NOMO-1 treated with dmso at 0.1 percent for 144 hours (cell line): ENCODE results near the gene LRFN2.

Experiments used
- DNase-seq: peaks from one replicate; lab custom pipeline; 2025; ENCODE audit not compliant: unreplicated experiment; lab: John Stamatoyannopoulos, UW

LRFN2 gene

GRCh38 chr6:40408786-40409542, 178.2 kb downstream of the LRFN2 start:
- DNase-seq: no peak

GRCh38 chr6:40407239-40407638, 179.9 kb downstream of the LRFN2 start:
- no peak for DNase-seq

GRCh38 chr6:40406175-40406574, 181.0 kb downstream of the LRFN2 start:
- DNase-seq: no peak

GRCh38 chr6:40400738-40401137, 186.4 kb downstream of the LRFN2 start:
- no peak for DNase-seq

- DNase-seq: no peak
Measured at GRCh38 chr6:40399888-40400457, 187.2 kb downstream of the LRFN2 start.

- no peak for DNase-seq
Measured at GRCh38 chr6:40398810-40399477, 188.2 kb downstream of the LRFN2 start.

- DNase-seq: no peak
Measured at GRCh38 chr6:40398034-40398691, 189.0 kb downstream of the LRFN2 start.

GRCh38 chr6:40397287-40398033, 189.7 kb downstream of the LRFN2 start:
- no peak for DNase-seq

GRCh38 chr6:40395698-40396076, 191.5 kb downstream of the LRFN2 start:
- DNase-seq: no peak

GRCh38 chr6:40395066-40395697, 192.0 kb downstream of the LRFN2 start:
- DNase-seq: no peak

- no peak for DNase-seq
Measured at GRCh38 chr6:40394381-40394780, 192.8 kb downstream of the LRFN2 start.

- no peak for DNase-seq
Measured at GRCh38 chr6:40393641-40394040, 193.5 kb downstream of the LRFN2 start.

- no peak for DNase-seq
Measured at GRCh38 chr6:40392589-40392988, 194.6 kb downstream of the LRFN2 start.

GRCh38 chr6:40391851-40392517, 195.2 kb downstream of the LRFN2 start:
- DNase-seq: no peak

GRCh38 chr6:40391086-40391485, 196.1 kb downstream of the LRFN2 start:
- no peak for DNase-seq

- no peak for DNase-seq
Measured at GRCh38 chr6:40390144-40390800, 196.9 kb downstream of the LRFN2 start.

GRCh38 chr6:40389254-40389653, 197.9 kb downstream of the LRFN2 start:
- no peak for DNase-seq

GRCh38 chr6:40387871-40388264, 199.3 kb downstream of the LRFN2 start:
- no peak for DNase-seq

- DNase-seq: no peak
Measured at GRCh38 chr6:40387127-40387870, 199.9 kb downstream of the LRFN2 start.
